Neuron (in vitro differentiated cells): ENCODE measurements around the gene THBS2.

Source experiments
- H2AFZ ChIP-seq: one replicate; pipeline ENCODE4 v1.6.1; 2013; ENCODE audit warnings: low read depth, mild to moderate bottlenecking, inconsistent platforms, low read length, moderate library complexity
- H3K27me3 ChIP-seq: one replicate; pipeline ENCODE4 v1.6.1; 2013; ENCODE audit warnings: low read length; ENCODE audit not compliant: insufficient read depth
- H3K36me3 ChIP-seq: one replicate; pipeline ENCODE4 v1.6.1; 2013; ENCODE audit warnings: low read length; ENCODE audit not compliant: insufficient read depth
- H3K4me1 ChIP-seq: one replicate; pipeline ENCODE4 v1.6.1; 2013; ENCODE audit warnings: low read length; ENCODE audit not compliant: insufficient read depth
- H3K4me3 ChIP-seq: 2 replicates; pipeline ENCODE4 v1.5.1; 2013; ENCODE audit warnings: mild to moderate bottlenecking, low read length, moderate library complexity
- H3K9me3 ChIP-seq: one replicate; pipeline ENCODE4 v1.6.1; 2013; ENCODE audit warnings: low read length

Gene THBS2

GRCh38 chr6:169172946-169173345 is 80.7 kb downstream of the THBS2 start:
- no peaks in the 10 kb centered on the region for H3K4me1 ChIP-seq

DNA sequence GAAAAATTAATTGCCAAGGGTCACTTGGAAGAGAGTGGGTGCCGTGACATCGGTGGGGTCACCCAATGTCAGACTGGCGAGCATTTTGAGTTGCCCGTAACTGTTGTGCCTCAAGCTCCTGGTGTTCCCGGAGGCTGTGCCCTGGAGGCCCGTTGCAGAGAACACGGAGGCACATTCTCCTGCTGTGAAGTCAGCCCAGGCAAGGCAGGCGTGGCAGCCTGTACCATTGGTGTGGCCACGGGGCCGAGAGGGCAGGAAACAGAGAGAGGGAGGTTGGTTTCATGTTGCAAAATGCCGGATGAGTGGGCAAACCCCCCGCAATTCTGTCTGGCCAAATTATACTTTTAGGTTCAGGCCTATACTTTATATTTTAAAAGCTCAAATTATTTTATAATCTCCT is 81.2 kb downstream of the THBS2 start:
- Histone ChIP-seq H2AFZ (no peak overlapping the region), H3K9me3 (no peaks in the 10 kb centered on the region), H3K4me1 (no peaks in the 10 kb centered on the region), H3K4me3 (no peak overlapping the region), H3K36me3 (no peaks in the 10 kb centered on the region), H3K27me3 (peaks cover 4% of the 10 kb centered on the region)

More at GRCh38 chr6:169172946-169173345, 80.7 kb downstream of the THBS2 start:
- no peaks in the 10 kb centered on the region for H3K9me3 ChIP-seq
- no peak overlapping the region for H3K4me3 ChIP-seq
- H2AFZ ChIP-seq, result no peak overlapping the region
- H3K27me3 ChIP-seq, result peaks cover 4% of the 10 kb centered on the region
- H3K36me3 ChIP-seq, result no peaks in the 10 kb centered on the region

DNA sequence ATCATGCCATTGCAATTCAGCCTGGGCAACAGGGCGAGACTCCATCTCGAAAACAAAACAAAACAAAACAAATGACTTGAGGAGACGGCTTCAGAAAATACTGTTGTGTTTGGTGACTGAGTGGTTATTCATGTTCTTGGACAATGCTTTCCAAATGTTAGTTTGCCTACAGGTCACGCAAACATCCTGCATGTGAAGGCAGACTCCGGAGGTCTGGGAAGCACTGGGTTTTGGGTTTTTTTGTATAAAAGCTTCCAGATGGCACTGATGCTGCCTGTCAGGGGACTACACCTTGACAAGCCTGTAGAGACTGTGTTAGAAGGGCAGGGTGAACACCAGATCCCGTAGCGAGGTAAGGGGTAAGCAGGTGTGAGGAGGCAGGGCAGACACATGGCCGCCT is 81.7 kb downstream of the THBS2 start:
- peaks cover 4% of the 10 kb centered on the region for H3K27me3 ChIP-seq
- no peaks in the 10 kb centered on the region for H3K9me3 ChIP-seq
- no peak overlapping the region for H3K4me3 ChIP-seq
- H3K36me3 ChIP-seq, result no peaks in the 10 kb centered on the region
- H3K4me1 ChIP-seq, result no peaks in the 10 kb centered on the region
- H2AFZ ChIP-seq, result no peak overlapping the region

- Histone ChIP-seq H2AFZ (no peak overlapping the region), H3K9me3 (no peaks in the 10 kb centered on the region), H3K27me3 (peaks cover 4% of the 10 kb centered on the region), H3K4me1 (no peaks in the 10 kb centered on the region), H3K4me3 (no peak overlapping the region), H3K36me3 (no peaks in the 10 kb centered on the region)
Observed at GRCh38 chr6:169171016-169171415, 82.6 kb downstream of the THBS2 start.

GRCh38 chr6:169170583-169170955 is 83.1 kb downstream of the THBS2 start:
- Histone ChIP-seq H3K4me3 (no peak overlapping the region), H3K9me3 (no peaks in the 10 kb centered on the region), H3K4me1 (no peaks in the 10 kb centered on the region), H2AFZ (no peak overlapping the region), H3K27me3 (peaks cover 6% of the 10 kb centered on the region), H3K36me3 (no peaks in the 10 kb centered on the region)

DNA sequence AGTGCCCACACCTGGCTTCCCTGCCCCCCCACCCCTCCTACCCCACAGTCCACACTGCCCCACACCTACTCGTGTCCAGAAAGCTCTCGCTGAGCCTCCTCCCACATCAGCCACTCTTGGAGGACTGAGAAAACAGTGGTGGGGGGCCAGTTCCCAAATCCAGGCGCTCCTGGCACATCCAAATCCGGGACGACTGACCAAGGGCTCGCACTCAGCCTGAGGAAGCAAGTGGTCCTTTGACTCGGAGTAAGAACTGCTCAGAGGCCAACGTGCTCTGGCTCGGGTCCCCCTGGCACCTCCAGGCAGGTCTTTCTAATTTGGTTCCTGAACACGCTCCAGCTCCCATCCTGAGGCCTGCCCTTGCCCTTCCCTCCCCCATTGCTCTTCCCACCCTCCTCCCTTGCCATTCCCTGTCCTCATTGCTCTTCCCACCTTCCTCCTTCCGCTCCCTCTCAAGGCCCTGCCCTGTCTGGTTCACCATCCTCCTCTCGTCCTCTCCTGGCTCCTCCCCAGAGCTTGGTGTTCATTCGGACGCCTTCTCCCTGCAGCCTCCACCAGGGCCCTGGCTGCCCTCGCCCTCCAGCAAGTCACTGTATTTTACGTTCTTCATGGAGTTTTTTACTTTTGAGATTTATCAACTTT is 83.6 kb downstream of the THBS2 start:
- H3K36me3 ChIP-seq, result no peaks in the 10 kb centered on the region
- no peak overlapping the region for H2AFZ ChIP-seq
- H3K4me1 ChIP-seq, result no peaks in the 10 kb centered on the region
- H3K9me3 ChIP-seq, result no peaks in the 10 kb centered on the region
- peaks cover 8% of the 10 kb centered on the region for H3K27me3 ChIP-seq
- H3K4me3 ChIP-seq, result no peak overlapping the region

- Histone ChIP-seq H3K4me3 (no peak overlapping the region), H3K27me3 (peaks cover 8% of the 10 kb centered on the region), H3K9me3 (no peaks in the 10 kb centered on the region), H3K4me1 (no peaks in the 10 kb centered on the region), H3K36me3 (no peaks in the 10 kb centered on the region), H2AFZ (no peak overlapping the region)
Observed at GRCh38 chr6:169169375-169169774, 84.3 kb downstream of the THBS2 start.

DNA sequence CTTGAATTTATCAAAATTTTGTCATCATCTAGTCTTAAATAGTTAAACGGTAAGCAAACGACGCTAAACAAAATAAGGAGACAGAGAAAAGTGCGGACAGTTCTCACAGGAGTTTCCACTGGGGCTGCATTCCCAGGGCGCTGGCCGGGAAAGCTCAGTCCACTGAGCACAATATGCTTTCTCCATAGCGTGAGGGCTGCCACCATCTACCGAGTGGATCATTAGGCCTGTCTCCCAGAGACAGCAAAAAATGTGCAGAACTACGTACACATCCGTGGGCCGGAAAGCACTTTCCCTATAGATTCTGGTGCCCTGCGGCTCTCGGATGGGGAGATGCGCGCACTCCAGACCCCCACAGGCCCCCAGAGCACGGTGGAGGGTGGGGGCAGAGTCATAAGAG is 84.9 kb downstream of the THBS2 start:
- Histone ChIP-seq H2AFZ (no peak overlapping the region), H3K36me3 (no peaks in the 10 kb centered on the region), H3K27me3 (peaks cover 8% of the 10 kb centered on the region), H3K4me3 (no peak overlapping the region), H3K9me3 (no peaks in the 10 kb centered on the region), H3K4me1 (no peaks in the 10 kb centered on the region)

DNA sequence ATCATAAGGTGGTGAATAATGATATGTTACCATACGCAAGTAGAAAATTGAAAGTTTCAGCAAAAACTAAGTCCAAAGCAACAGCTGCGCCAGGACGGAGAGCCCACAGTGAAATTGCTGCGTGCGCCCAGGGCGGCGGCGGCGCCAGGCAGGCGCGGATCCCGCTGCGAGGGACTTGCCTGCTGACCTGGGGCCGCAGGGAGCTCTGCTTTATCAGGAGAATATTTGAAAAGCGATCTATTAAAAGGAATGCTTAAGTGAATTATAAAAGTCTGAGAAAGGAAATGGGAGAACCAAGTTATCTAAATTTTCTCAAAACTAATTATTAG is 85.4 kb downstream of the THBS2 start:
- H3K27me3 ChIP-seq, result peaks cover 8% of the 10 kb centered on the region
- H3K4me3 ChIP-seq, result no peak overlapping the region

DNA sequence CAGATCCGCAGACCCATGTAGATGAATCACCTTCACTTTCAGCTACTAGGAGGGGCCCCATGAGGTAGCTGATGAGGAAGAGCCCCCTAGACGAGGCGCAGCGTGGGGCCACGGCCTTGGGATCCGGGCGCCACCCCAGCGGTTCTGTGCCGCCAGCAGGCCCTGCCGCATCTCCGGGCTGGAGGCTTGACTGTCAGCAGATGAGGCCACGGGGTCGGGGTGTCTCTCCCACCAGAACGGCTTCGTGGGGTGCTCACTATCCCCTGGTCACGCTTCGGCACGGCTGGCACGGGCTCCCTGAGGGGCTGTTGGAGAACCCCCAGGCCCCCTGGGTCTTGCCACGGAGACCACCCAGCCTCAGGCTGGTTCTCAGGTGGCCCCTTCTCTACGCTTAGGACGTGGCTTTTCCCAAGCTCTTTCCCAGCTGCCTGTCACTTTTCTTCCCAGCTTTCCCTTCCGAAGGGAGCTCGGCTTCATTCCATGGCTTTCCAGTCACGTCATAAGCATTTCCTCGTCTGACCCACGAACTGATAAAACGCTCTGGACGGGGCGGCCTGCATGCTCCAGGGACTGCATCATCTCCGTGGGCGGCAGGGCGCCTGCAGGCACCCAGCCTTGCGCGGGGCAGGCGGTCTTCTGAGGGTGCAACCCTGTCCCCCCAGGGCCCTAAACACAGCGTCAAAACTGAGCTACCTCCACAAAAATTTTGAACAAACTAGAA is 85.9 kb downstream of the THBS2 start:
- H2AFZ ChIP-seq, result no peak overlapping the region

More for the DNA sequence above, 85.4 kb downstream of the THBS2 start:
- Histone ChIP-seq H3K4me1 (no peaks in the 10 kb centered on the region), H3K9me3 (no peaks in the 10 kb centered on the region), H3K36me3 (no peaks in the 10 kb centered on the region), H2AFZ (no peak overlapping the region)

DNA sequence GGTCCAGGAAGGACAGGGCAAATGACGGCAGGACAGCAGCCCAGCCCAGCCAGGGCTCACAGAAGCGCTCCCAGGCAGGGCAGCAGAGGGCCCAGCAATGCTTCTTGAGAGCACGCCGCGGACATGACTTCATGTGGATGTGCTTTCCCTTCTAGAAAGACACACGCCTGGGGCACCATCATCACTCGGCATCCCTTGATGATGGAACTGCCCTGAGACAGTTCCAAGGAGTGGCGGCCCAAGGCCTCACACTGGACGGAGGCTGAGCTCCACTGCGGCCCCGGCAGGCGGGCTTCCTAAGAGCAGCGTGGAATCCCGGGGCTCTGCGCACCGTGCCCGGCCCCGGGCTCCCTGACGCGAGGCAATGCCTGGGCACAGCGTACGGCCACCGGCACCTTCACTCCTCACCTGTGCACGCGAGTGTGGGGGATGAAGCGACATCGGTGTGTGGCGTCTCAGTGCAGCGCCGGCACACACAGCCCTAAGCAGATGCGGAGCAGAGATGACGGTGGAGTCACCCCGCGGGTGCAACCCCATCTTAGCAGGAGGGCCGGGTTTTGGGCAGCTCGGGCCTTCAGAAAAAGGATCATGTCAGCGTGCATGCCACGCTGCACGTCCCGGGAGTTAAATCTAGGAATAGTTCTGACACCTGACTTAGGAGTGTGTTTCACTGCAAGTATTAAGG is 86.6 kb downstream of the THBS2 start:
- H3K36me3 ChIP-seq, result no peaks in the 10 kb centered on the region
- peaks cover 8% of the 10 kb centered on the region for H3K27me3 ChIP-seq
- H2AFZ ChIP-seq, result no peak overlapping the region
- no peak overlapping the region for H3K4me3 ChIP-seq
- no peaks in the 10 kb centered on the region for H3K9me3 ChIP-seq
- no peaks in the 10 kb centered on the region for H3K4me1 ChIP-seq

More for the DNA sequence above, 85.9 kb downstream of the THBS2 start:
- Histone ChIP-seq H3K4me1 (no peaks in the 10 kb centered on the region), H3K9me3 (no peaks in the 10 kb centered on the region), H3K27me3 (peaks cover 8% of the 10 kb centered on the region), H3K4me3 (no peak overlapping the region), H3K36me3 (no peaks in the 10 kb centered on the region)
